Lower lobe of right lung (tissue), 2 donors: ENCODE results near the gene LRP10. TPM values are rescaled to one million over a fixed set of nuclear protein-coding genes. Genes with fewer than 3 reads are reported as not detected.

ENCODE experiments used
- ATAC-seq, 2 donors: fragments of 200-7000 bp; cut with Tn5 transposase; one replicate each; pipeline ENCODE4 v1.9.1; 2020 to 2022; ENCODE audit warnings: mild to moderate bottlenecking in 2 of 2, moderate library complexity in 2 of 2
- DNase-seq: peaks from one replicate; pipeline ENCODE4 v3.0.0-alpha.2; 2020
- H3K27ac ChIP-seq: fragments of 200-600 bp; one replicate; pipeline ENCODE4 v1.8.0; 2022
- H3K27me3 ChIP-seq: fragments of 200-600 bp; one replicate; pipeline ENCODE4 v1.8.0; 2022; ENCODE audit warnings: low read depth
- H3K36me3 ChIP-seq: fragments of 200-600 bp; one replicate; pipeline ENCODE4 v1.8.0; 2022; ENCODE audit warnings: mild to moderate bottlenecking
- H3K4me1 ChIP-seq: fragments of 200-600 bp; one replicate; pipeline ENCODE4 v1.8.0; 2022
- H3K4me3 ChIP-seq: fragments of 200-600 bp; one replicate; pipeline ENCODE4 v1.8.0; 2022; ENCODE audit warnings: mild to moderate bottlenecking
- H3K9me3 ChIP-seq: fragments of 200-600 bp; one replicate; pipeline ENCODE4 v1.8.0; 2022
- CTCF ChIP-seq: fragments of 200-600 bp; IDR thresholded peaks from one replicate; pipeline ENCODE4 v1.8.0; 2022; ENCODE audit warnings: antibody characterized with exemption, mild to moderate bottlenecking
- intact Hi-C: fragments of 100-400 bp; cut with DNase I; formaldehyde crosslinking; loops from one replicate; pipeline ENCODE4 v1.11.0; 2022
- total RNA-seq: library from RNA; stranded (reverse); fragmentation: NEBNext Ultra II Directional; extraction: Animal tissue kit (Norgen Biotek cat#: 25700); gene quantifications from one replicate; pipeline ENCODE4 v1.2.1, GENCODE V29; 2021
- donor health status: DM: no; HTN: yes; CAD: no; lungs with severe emphysema.

Gene LRP10
- total RNA-seq, 1 donor from 2014 or later: 134 TPM

GRCh38 chr14:22929104-22929960 lies 57.8 kb downstream of the LRP10 start, which contains the start of gene PRMT5:
TSS of gene PRMT5 (minus strand) at chr14:22929376. CDS start at chr14:22929361, 15 bp downstream.
- DNase-seq (peak; percentile 99), ATAC-seq (peak; percentile 98 to 99)
- peak within 1 kb of the TSS; percentile 89 for H3K27ac ChIP-seq
- H3K9me3 ChIP-seq: no peaks in the 10 kb centered on the region
- H3K27me3 ChIP-seq: no peaks in the 10 kb centered on the region
- no peak for TF ChIP-seq CTCF
- H3K36me3 ChIP-seq: peaks cover 32% of the 10 kb centered on the region
- H3K4me3 ChIP-seq: peak within 1 kb of the TSS; percentile 91
- intact Hi-C loops: no loop called here
- H3K4me1 ChIP-seq: peaks cover 28% of the 10 kb centered on the region

GRCh38 chr14:22929961-22930364 lies 58.4 kb downstream of the LRP10 start:
- Histone ChIP-seq H3K27me3 (no peaks in the 10 kb centered on the region), H3K36me3 (peaks cover 26% of the 10 kb centered on the region), H3K4me1 (peaks cover 28% of the 10 kb centered on the region), H3K4me3 (peak overlapping the region; percentile 91), H3K27ac (peak overlapping the region; percentile 84), H3K9me3 (no peaks in the 10 kb centered on the region)
- no peak for DNase-seq
- intact Hi-C loops: no loop called here
- ATAC-seq: peak in 1 of 2 donors; percentile 6
- no peak for TF ChIP-seq CTCF

Other genes with a start within 250 kb of the LRP10 start
- not detected for gene OR6J1, start 227.4 kb upstream of the LRP10 start, total RNA-seq
- 115 TPM for gene OXA1L, start 105.1 kb upstream of the LRP10 start, total RNA-seq
- 157 TPM for gene SLC7A7, start 56.3 kb upstream of the LRP10 start, total RNA-seq
- gene MRPL52, start 41.9 kb upstream of the LRP10 start, total RNA-seq: 65.2 TPM
- gene MMP14, start 35.2 kb upstream of the LRP10 start, total RNA-seq: 124 TPM
- 0.83 TPM for gene REM2, start 11.5 kb downstream of the LRP10 start, total RNA-seq
- 91.4 TPM for gene RBM23, start 47.4 kb downstream of the LRP10 start, total RNA-seq
- gene PRMT5, start 57.6 kb downstream of the LRP10 start, total RNA-seq: 37.3 TPM
- 54.5 TPM for gene HAUS4, start 85.3 kb downstream of the LRP10 start, total RNA-seq
- gene AJUBA, start 110.8 kb downstream of the LRP10 start, total RNA-seq: 28.7 TPM
- gene C14orf93, start 138.4 kb downstream of the LRP10 start, total RNA-seq: 9.8 TPM
- 71.5 TPM for gene PSMB5, start 163.2 kb downstream of the LRP10 start, total RNA-seq
- gene PSMB11, start 170.5 kb downstream of the LRP10 start, total RNA-seq: not detected
- gene CDH24, start 185.8 kb downstream of the LRP10 start, total RNA-seq: 5.6 TPM
- 163 TPM for gene ACIN1, start 223.4 kb downstream of the LRP10 start, total RNA-seq
- gene C14orf119, start 223.8 kb downstream of the LRP10 start, total RNA-seq: 53.3 TPM
- gene CIROP, start 233.2 kb downstream of the LRP10 start, total RNA-seq: not detected
- gene CEBPE, start 247.5 kb downstream of the LRP10 start, total RNA-seq: 0.32 TPM